HepG2 (cell line): ENCODE results near the gene LHFPL6.

Source experiments
- ATF7 ChIP-seq, 2 experiments: fragments of 450-650 bp in 1 of 2; sonication (generic) in 1 of 2; formaldehyde crosslinking in 1 of 2; IDR thresholded peaks; 2 replicates each; pipeline versions ENCODE4 v1.4.0 to v1.6.1; 2016 to 2020; ENCODE audit warnings: antibody characterized with exemption in 1 of 2, mild to moderate bottlenecking in 1 of 2, missing genetic modification reagents in 1 of 2
- ATF7-NPFF ChIP-seq: sonication (generic); formaldehyde crosslinking; IDR thresholded peaks from 2 replicates; pipeline ENCODE4 v1.8.1; 2023; ENCODE audit warnings: mild to moderate bottlenecking, low read depth, missing genetic modification reagents, moderate library complexity
- IRF2 ChIP-seq: IDR thresholded peaks from 2 replicates; pipeline ENCODE4 v1.6.1; 2018; ENCODE audit warnings: missing genetic modification reagents, missing compliant biosample characterization
- SP4 ChIP-seq: sonication (generic); formaldehyde crosslinking; IDR thresholded peaks from 2 replicates; pipeline ENCODE4 v1.8.1; 2023; ENCODE audit warnings: mild to moderate bottlenecking, missing genetic modification reagents
- TCF12 ChIP-seq, 2 experiments: fragments of 450-650 bp in 1 of 2; sonication (generic) in 1 of 2; formaldehyde crosslinking in 1 of 2; IDR thresholded peaks; 2 replicates each; pipeline versions ENCODE4 v1.6.1 to v1.8.0; 2017 to 2022; ENCODE audit warnings: antibody characterized with exemption in 1 of 2, mild to moderate bottlenecking in 1 of 2, missing genetic modification reagents in 1 of 2, moderate library complexity in 1 of 2
- YY1 ChIP-seq: IDR thresholded peaks from 2 replicates; pipeline ENCODE4 v1.6.1; 2011; ENCODE audit warnings: low read length, low read depth, moderate library complexity, mild to moderate bottlenecking; ENCODE audit not compliant: insufficient read depth, insufficient replicate concordance
- ZFX ChIP-seq: sonication (generic); formaldehyde crosslinking; IDR thresholded peaks from 2 replicates; pipeline ENCODE4 v1.4.0; 2020; ENCODE audit warnings: mild to moderate bottlenecking, low read depth, missing genetic modification reagents, moderate library complexity
- ZNF282 ChIP-seq: fragments of 450-650 bp; IDR thresholded peaks from 2 replicates; pipeline ENCODE4 v1.6.1; 2018; ENCODE audit not compliant: partially characterized antibody
- ZNF337 ChIP-seq: sonication (generic); formaldehyde crosslinking; IDR thresholded peaks from 2 replicates; pipeline ENCODE4 v1.5.1; 2020; ENCODE audit warnings: missing genetic modification reagents, low read depth, mild to moderate bottlenecking, borderline replicate concordance
- TF ChIP-seq, protein P1 (sequence below): sonication (generic); formaldehyde crosslinking; IDR thresholded peaks from 2 replicates; pipeline ENCODE4 v1.5.0; 2020; ENCODE audit warnings: mild to moderate bottlenecking, missing genetic modification reagents, moderate library complexity
- TF ChIP-seq, protein P2 (sequence below): sonication (generic); formaldehyde crosslinking; IDR thresholded peaks from 2 replicates; pipeline ENCODE4 v1.5.0; 2020; ENCODE audit warnings: mild to moderate bottlenecking, missing genetic modification reagents

DNA sequence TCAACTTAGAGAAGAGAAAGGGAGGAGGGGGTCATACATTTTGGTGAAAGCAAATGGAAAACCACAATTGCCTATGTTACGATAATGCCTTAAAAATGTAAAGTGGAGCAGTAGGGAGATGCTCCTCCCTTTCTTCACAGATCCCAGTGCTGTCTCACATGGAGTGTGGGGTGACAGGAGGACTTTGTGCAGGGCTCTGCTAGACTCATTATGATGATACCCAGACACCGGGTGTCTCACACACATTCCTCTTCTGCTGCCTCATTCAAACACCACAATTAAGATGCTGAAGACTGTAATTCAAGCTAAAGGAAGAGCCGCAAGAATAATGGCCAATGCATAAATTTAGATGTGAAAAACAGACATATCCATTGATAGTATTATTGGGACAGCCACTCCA is 150.6 kb downstream of the LHFPL6 start:
- TF ChIP-seq ZFX (no peak), ATF7-NPFF (CRISPR knock-in tag) (no peak), TCF12 (IDR thresholded peaks at IDR 0.05) (no peak), TCF12 (CRISPR knock-in tag; IDR thresholded peaks at IDR 0.05) (no peak), IRF2 (CRISPR knock-in tag) (no peak), ZNF337 (CRISPR knock-in tag) (no peak), ATF7 (IDR thresholded peaks at IDR 0.05) (no peak), ATF7 (CRISPR knock-in tag; IDR thresholded peaks at IDR 0.05) (no peak), ZNF282 (no peak), YY1 (no peak), SP4 (CRISPR knock-in tag) (no peak)
- TF ChIP-seq, protein P1, sequence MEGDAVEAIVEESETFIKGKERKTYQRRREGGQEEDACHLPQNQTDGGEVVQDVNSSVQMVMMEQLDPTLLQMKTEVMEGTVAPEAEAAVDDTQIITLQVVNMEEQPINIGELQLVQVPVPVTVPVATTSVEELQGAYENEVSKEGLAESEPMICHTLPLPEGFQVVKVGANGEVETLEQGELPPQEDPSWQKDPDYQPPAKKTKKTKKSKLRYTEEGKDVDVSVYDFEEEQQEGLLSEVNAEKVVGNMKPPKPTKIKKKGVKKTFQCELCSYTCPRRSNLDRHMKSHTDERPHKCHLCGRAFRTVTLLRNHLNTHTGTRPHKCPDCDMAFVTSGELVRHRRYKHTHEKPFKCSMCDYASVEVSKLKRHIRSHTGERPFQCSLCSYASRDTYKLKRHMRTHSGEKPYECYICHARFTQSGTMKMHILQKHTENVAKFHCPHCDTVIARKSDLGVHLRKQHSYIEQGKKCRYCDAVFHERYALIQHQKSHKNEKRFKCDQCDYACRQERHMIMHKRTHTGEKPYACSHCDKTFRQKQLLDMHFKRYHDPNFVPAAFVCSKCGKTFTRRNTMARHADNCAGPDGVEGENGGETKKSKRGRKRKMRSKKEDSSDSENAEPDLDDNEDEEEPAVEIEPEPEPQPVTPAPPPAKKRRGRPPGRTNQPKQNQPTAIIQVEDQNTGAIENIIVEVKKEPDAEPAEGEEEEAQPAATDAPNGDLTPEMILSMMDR: no peak
- TF ChIP-seq, protein P2, sequence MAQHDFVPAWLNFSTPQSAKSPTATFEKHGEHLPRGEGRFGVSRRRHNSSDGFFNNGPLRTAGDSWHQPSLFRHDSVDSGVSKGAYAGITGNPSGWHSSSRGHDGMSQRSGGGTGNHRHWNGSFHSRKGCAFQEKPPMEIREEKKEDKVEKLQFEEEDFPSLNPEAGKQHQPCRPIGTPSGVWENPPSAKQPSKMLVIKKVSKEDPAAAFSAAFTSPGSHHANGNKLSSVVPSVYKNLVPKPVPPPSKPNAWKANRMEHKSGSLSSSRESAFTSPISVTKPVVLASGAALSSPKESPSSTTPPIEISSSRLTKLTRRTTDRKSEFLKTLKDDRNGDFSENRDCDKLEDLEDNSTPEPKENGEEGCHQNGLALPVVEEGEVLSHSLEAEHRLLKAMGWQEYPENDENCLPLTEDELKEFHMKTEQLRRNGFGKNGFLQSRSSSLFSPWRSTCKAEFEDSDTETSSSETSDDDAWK (CRISPR knock-in tag): no peak
